GM18951 (cell line): ENCODE results near the gene TRIO.

Source experiments
- POLR2A ChIP-seq: IDR thresholded peaks from 4 replicates; pipeline ENCODE4 v1.6.1; 2011; ENCODE audit warnings: mild to moderate bottlenecking; ENCODE audit not compliant: insufficient read length, insufficient read depth; ENCODE audit errors: extremely low read depth
- in situ Hi-C: fragments of 300-500 bp; cut with MboI; formaldehyde crosslinking; loops from one replicate; pipeline ENCODE4 v1.12.0; 2022; ENCODE audit warnings: low sequenced_read_pairs, mixed read lengths, inconsistent platforms; ENCODE audit not compliant: unreplicated experiment

TRIO gene

GRCh38 chr5:14327624-14328023 lies 184.5 kb downstream of the TRIO start:
- in situ Hi-C loops = no loop called here
- no peak for TF ChIP-seq POLR2A

GRCh38 chr5:14328144-14328543 lies 185.0 kb downstream of the TRIO start:
- no peak for TF ChIP-seq POLR2A
- in situ Hi-C loops = no loop called here

- no peak for TF ChIP-seq POLR2A
These were observed 187.1 kb downstream of the TRIO start for GRCh38 chr5:14330291-14330690.

GRCh38 chr5:14330729-14331385 lies 187.7 kb downstream of the TRIO start:
- in situ Hi-C loops = no loop called here
- no peak for TF ChIP-seq POLR2A

More at GRCh38 chr5:14330291-14330690, 187.1 kb downstream of the TRIO start:
- in situ Hi-C loops = no loop called here

GRCh38 chr5:14331386-14331781 lies 188.2 kb downstream of the TRIO start:
- no peak for TF ChIP-seq POLR2A
- in situ Hi-C loops = no loop called here

GRCh38 chr5:14332038-14332631 lies 189.0 kb downstream of the TRIO start:
- in situ Hi-C loops = no loop called here
- TF ChIP-seq POLR2A = no peak

GRCh38 chr5:14332746-14333145 lies 189.6 kb downstream of the TRIO start:
- TF ChIP-seq POLR2A = no peak
- in situ Hi-C loops = no loop called here

GRCh38 chr5:14337593-14337992 lies 194.5 kb downstream of the TRIO start:
- TF ChIP-seq POLR2A = no peak
- in situ Hi-C loops = no loop called here

- no peak for TF ChIP-seq POLR2A
- in situ Hi-C loops = no loop called here
These were observed 196.3 kb downstream of the TRIO start for GRCh38 chr5:14339468-14339867.

GRCh38 chr5:14341571-14342230 lies 198.6 kb downstream of the TRIO start:
- in situ Hi-C loops = no loop called here

GRCh38 chr5:14342306-14342705 lies 199.2 kb downstream of the TRIO start:
- in situ Hi-C loops = no loop called here
- no peak for TF ChIP-seq POLR2A

More at GRCh38 chr5:14341571-14342230, 198.6 kb downstream of the TRIO start:
- TF ChIP-seq POLR2A = no peak

GRCh38 chr5:14343376-14343775 lies 200.2 kb downstream of the TRIO start:
- TF ChIP-seq POLR2A = no peak
- in situ Hi-C loops = no loop called here

GRCh38 chr5:14347522-14347921 lies 204.4 kb downstream of the TRIO start:
- no peak for TF ChIP-seq POLR2A
- in situ Hi-C loops = no loop called here

GRCh38 chr5:14348142-14348541 lies 205.0 kb downstream of the TRIO start:
- no peak for TF ChIP-seq POLR2A
- in situ Hi-C loops = no loop called here
